DND-41 (cell line): Measurements from ENCODE around the gene CACNB2.

Experiments
- ATAC-seq: fragments of 200-7000 bp; cut with Tn5 transposase; 3 replicates; pipeline ENCODE4 v1.9.1; 2021; ENCODE audit warnings: low read depth; ENCODE audit not compliant: insufficient read depth
- DNase-seq: peaks from one replicate; pipeline ENCODE4 v3.0.0-alpha.2; 2020
- H2AFZ ChIP-seq: 2 replicates; pipeline ENCODE4 v1.6.0; 2012; ENCODE audit warnings: low read depth, low read length
- H3K27ac ChIP-seq: 2 replicates; pipeline ENCODE4 v1.5.1; 2012; ENCODE audit warnings: low read length, inconsistent platforms
- H3K27me3 ChIP-seq: fragments of 200-600 bp; sonication (generic); 2 replicates; pipeline ENCODE4 v1.6.0; 2012; ENCODE audit warnings: low read length, mild to moderate bottlenecking, inconsistent platforms; ENCODE audit not compliant: insufficient read depth, poor library complexity
- H3K36me3 ChIP-seq: 2 replicates; pipeline ENCODE4 v1.5.1; 2012; ENCODE audit warnings: low read length, inconsistent platforms; ENCODE audit not compliant: insufficient read depth
- H3K4me1 ChIP-seq: 2 replicates; pipeline ENCODE4 v1.5.1; 2012; ENCODE audit warnings: mild to moderate bottlenecking, low read length; ENCODE audit not compliant: insufficient read depth
- H3K4me2 ChIP-seq: 2 replicates; pipeline ENCODE4 v1.6.0; 2012; ENCODE audit warnings: mild to moderate bottlenecking, moderate library complexity, low read length, inconsistent platforms; ENCODE audit not compliant: insufficient read depth
- H3K4me3 ChIP-seq, 2 experiments: fragments of 200-600 bp in 1 of 2; shearing (Covaris generic) in 1 of 2; 2 replicates each; pipeline ENCODE4 v1.5.1; 2012 to 2016; ENCODE audit warnings: inconsistent platforms in 2 of 2, low read length in 2 of 2, mild to moderate bottlenecking in 2 of 2, low read depth in 1 of 2, moderate library complexity in 1 of 2
- H3K79me2 ChIP-seq: 2 replicates; pipeline ENCODE4 v1.6.0; 2012; ENCODE audit warnings: low read length, inconsistent platforms; ENCODE audit not compliant: insufficient read depth
- H3K9ac ChIP-seq: 2 replicates; pipeline ENCODE4 v1.6.0; 2012; ENCODE audit warnings: low read depth, mild to moderate bottlenecking, inconsistent platforms, low read length, moderate library complexity
- H3K9me3 ChIP-seq: 2 replicates; pipeline ENCODE4 v1.5.1; 2012; ENCODE audit warnings: low read length, moderate library complexity, mild to moderate bottlenecking, inconsistent platforms; ENCODE audit not compliant: insufficient read depth, severe bottlenecking
- H4K20me1 ChIP-seq: 2 replicates; pipeline ENCODE4 v1.6.0; 2012; ENCODE audit warnings: low read length; ENCODE audit not compliant: insufficient read depth
- CTCF ChIP-seq: IDR thresholded peaks from 2 replicates; pipeline ENCODE4 v1.5.1; 2012; ENCODE audit warnings: borderline replicate concordance, low read length, moderate library complexity, mild to moderate bottlenecking; ENCODE audit not compliant: poor library complexity, severe bottlenecking; ENCODE audit errors: extremely low read depth
- EZH2 ChIP-seq: IDR thresholded peaks from 3 replicates; pipeline ENCODE4 v1.6.1; 2012; ENCODE audit warnings: borderline replicate concordance, low read depth, mild to moderate bottlenecking, moderate library complexity, low read length, inconsistent platforms; ENCODE audit not compliant: severe bottlenecking

Gene CACNB2

DNA sequence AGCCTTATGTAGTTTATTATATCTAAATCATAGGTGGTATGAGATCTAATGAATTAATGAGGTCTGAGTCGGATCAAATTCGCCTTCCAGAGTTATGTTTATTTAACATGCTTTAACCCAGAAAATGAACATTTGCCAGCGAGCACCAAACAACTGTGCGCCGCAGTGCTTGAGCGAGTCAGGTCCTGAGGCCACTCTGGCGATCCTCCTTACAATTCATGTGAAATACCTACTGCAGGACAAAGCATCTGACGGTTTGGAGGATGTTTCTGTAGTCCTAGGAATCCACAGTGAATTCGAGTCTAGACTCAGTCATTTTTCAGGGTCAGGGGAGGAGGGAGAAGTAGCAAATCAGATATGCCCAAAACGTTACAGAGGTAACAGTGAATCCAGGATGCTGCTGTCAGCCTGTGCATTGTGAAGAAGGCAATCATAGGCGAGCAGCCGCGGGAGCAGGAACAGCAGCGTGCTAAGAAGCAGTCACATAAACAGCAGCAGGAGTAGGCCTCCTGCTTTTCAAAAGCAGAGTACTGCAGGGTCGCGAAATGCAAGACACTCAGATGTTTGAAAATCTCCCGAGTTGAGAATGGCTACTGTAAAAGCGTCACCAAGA lies 120.2 kb downstream of the CACNB2 start:
- H3K27me3 ChIP-seq, result no peaks in the 10 kb centered on the region
- ATAC-seq, result no peak
- no peaks in the 10 kb centered on the region for H4K20me1 ChIP-seq
- no peaks in the 10 kb centered on the region for H3K4me1 ChIP-seq
- H3K36me3 ChIP-seq, result no peaks in the 10 kb centered on the region
- H3K9ac ChIP-seq, result no peak overlapping the region
- no peak overlapping the region for H2AFZ ChIP-seq
- no peaks in the 10 kb centered on the region for H3K79me2 ChIP-seq
- no peak for TF ChIP-seq CTCF
- TF ChIP-seq EZH2, result no peak
- no peak overlapping the region for H3K27ac ChIP-seq
- H3K4me3 ChIP-seq, result no peak overlapping the region
- no peak for DNase-seq
- no peak overlapping the region for H3K4me2 ChIP-seq
- no peaks in the 10 kb centered on the region for H3K9me3 ChIP-seq

DNA sequence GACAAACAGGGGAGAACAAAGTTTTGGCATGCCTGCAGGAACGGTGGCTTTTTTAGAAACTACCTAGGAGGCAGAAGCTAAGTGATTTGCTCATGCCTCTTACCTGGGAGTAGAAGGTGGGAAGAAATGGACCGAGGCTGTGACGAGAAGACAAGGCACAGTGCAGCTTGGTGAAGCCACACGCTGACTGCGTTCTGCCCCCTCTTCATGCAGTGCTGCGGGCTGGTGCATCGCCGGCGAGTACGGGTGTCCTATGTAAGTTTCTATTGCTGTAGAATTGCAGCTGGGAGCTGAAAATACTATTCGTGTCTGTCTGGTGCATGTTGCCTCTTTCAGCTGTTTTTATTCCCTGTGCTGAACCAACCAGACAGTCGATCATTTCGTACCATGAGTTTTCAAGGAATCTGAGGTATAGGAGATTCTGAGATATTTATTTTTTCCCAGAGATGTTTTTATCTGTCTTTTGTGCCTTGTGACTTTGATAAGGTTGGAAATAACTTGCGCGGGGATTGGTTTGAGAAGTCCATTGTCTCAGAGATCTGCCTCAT lies 120.9 kb downstream of the CACNB2 start:
- no peak overlapping the region for H3K4me3 ChIP-seq
- H3K9me3 ChIP-seq, result no peaks in the 10 kb centered on the region
- H3K9ac ChIP-seq, result no peak overlapping the region
- no peaks in the 10 kb centered on the region for H4K20me1 ChIP-seq
- TF ChIP-seq EZH2 (no peak), CTCF (no peak)
- H3K27ac ChIP-seq, result no peak overlapping the region
- no peaks in the 10 kb centered on the region for H3K27me3 ChIP-seq
- H3K36me3 ChIP-seq, result no peaks in the 10 kb centered on the region
- no peaks in the 10 kb centered on the region for H3K4me1 ChIP-seq
- DNase-seq (no peak), ATAC-seq (no peak)
- no peak overlapping the region for H2AFZ ChIP-seq
- no peak overlapping the region for H3K4me2 ChIP-seq
- no peaks in the 10 kb centered on the region for H3K79me2 ChIP-seq

DNA sequence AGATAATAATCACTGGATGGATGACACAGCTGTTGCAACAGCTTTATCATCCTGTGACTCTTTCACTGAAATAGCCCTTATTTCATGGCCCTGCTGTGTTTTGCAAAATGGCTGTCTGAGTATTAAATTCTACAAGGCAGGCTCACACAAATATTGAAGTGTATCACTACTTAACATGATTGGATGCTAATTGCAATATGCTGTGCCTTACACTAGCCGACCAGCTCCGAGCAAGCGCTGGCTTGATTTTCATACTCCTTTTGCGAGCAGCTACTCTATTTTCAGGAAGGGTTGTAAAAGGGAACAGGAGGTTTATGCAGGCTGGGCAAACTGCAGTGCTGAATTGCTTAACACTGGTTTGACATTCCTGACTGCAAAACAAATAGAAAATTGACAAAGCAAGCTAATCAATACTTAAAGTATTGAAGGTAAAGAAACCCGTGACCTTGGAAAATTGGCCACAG lies 121.6 kb downstream of the CACNB2 start:
- no peaks in the 10 kb centered on the region for H4K20me1 ChIP-seq
- no peak overlapping the region for H3K4me3 ChIP-seq
- TF ChIP-seq EZH2, result no peak
- TF ChIP-seq CTCF, result no peak
- H3K36me3 ChIP-seq, result no peaks in the 10 kb centered on the region
- ATAC-seq (no peak), DNase-seq (no peak)
- H3K9me3 ChIP-seq, result no peaks in the 10 kb centered on the region
- no peak overlapping the region for H2AFZ ChIP-seq
- H3K4me2 ChIP-seq, result no peak overlapping the region
- no peak overlapping the region for H3K27ac ChIP-seq
- H3K27me3 ChIP-seq, result no peaks in the 10 kb centered on the region
- H3K79me2 ChIP-seq, result no peaks in the 10 kb centered on the region
- H3K4me1 ChIP-seq, result no peaks in the 10 kb centered on the region
- no peak overlapping the region for H3K9ac ChIP-seq

DNA sequence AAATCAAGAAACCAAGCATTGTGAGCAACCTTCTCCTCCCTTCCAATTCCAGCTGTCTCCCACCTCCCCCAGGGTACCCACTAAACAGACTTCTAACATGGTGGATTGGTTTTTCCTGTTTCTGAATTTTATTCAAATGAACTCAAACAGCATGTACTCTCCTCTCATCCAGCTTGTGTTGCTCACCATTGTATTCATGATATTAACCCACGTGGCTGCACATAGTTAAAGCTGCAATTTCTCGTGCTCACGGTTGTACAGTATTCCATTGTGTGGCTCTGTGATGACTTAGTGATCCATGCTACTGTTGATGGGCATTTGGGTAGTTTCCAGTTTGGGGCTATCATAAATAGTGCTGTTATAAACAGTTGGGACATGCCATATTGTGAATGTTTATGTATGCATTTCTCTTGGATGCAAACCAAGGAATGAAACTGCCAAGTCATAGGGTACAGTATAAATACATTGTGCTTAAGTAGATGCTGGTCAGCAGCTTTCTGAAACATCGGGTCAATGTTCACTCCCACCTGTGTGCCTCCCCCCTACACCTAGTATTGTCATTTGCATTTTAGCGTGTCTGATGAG lies 124.3 kb downstream of the CACNB2 start:
- Histone ChIP-seq H3K9ac (no peak overlapping the region), H3K79me2 (no peaks in the 10 kb centered on the region), H4K20me1 (no peaks in the 10 kb centered on the region), H3K27me3 (no peaks in the 10 kb centered on the region), H3K4me1 (no peaks in the 10 kb centered on the region), H3K27ac (no peak overlapping the region), H2AFZ (no peak overlapping the region), H3K9me3 (no peaks in the 10 kb centered on the region), H3K36me3 (no peaks in the 10 kb centered on the region), H3K4me2 (no peak overlapping the region), H3K4me3 (no peak overlapping the region)
- DNase-seq (no peak), ATAC-seq (no peak)
- TF ChIP-seq EZH2, result no peak
